SK-N-SH (cell line): ENCODE results near the gene FARSB. TPM values are rescaled to one million over a fixed set of nuclear protein-coding genes. Genes with fewer than 3 reads are reported as not detected.

ENCODE experiments used
- CTCF ChIA-PET: fragments of 300-600, 350-600 bp; formaldehyde crosslinking; extraction: SDS; loops from one replicate; lab custom pipeline; 2021; lab: Yijun Ruan, JAX
- POLR2A ChIA-PET: fragments of 350-600 bp; sonication (Branson Sonifier 250); formaldehyde crosslinking; extraction: SDS; loops from one replicate; lab custom pipeline; 2020; ENCODE audit warnings: antibody characterized with exemption, inconsistent platforms; lab: Yijun Ruan, JAX
- DNase-seq: peaks from one replicate; pipeline ENCODE4 v3.0.0; 2012
- H2AFZ ChIP-seq: fragments of 200-600 bp; sonication (generic); 2 replicates; pipeline ENCODE4 v1.8.1; 2016; ENCODE audit warnings: antibody characterized with exemption, mild to moderate bottlenecking, low read depth
- H3F3A ChIP-seq: fragments of 200-600 bp; sonication (generic); replicated peaks from 2 replicates; pipeline ENCODE3; 2016; ENCODE audit warnings: antibody characterized with exemption, mild to moderate bottlenecking; ENCODE audit not compliant: insufficient read depth
- H3K27ac ChIP-seq, 2 experiments: fragments of 200-500 bp in 1 of 2; fragments of 200-600 bp in 1 of 2; sonication (Bioruptor generic) in 1 of 2; sonication (generic), shearing (Covaris generic) in 1 of 2; 2 replicates each; pipeline versions ENCODE4 v1.5.1 to v1.6.1; 2014 to 2016; ENCODE audit warnings: low read depth in 2 of 2, inconsistent platforms in 1 of 2, low read length in 1 of 2, mild to moderate bottlenecking in 1 of 2, mixed read lengths in 1 of 2
- H3K27me3 ChIP-seq: fragments of 200-600 bp; sonication (generic), shearing (Covaris generic); 2 replicates; pipeline ENCODE4 v1.6.1; 2016; ENCODE audit warnings: mixed run types; ENCODE audit not compliant: insufficient read depth
- H3K36me3 ChIP-seq, 2 experiments: fragments of 200-500 bp in 1 of 2; fragments of 200-600 bp in 1 of 2; sonication (Bioruptor generic) in 1 of 2; sonication (generic) in 1 of 2; replicated peaks in 1 of 2; 2 replicates each; pipeline versions ENCODE3 to v1.5.1; 2014 to 2016; ENCODE audit warnings: low read length in 1 of 2, mild to moderate bottlenecking in 1 of 2; ENCODE audit not compliant: insufficient read depth in 2 of 2, control insufficient read depth in 1 of 2
- H3K4me1 ChIP-seq, 2 experiments: fragments of 200-500 bp in 1 of 2; fragments of 200-600 bp in 1 of 2; sonication (Bioruptor generic) in 1 of 2; sonication (generic), shearing (Covaris generic) in 1 of 2; 2 replicates each; pipeline versions ENCODE4 v1.5.1 to v1.6.1; 2014 to 2016; ENCODE audit warnings: low read depth in 1 of 2, low read length in 1 of 2, mixed run types in 1 of 2; ENCODE audit not compliant: insufficient read depth in 2 of 2, control insufficient read depth in 1 of 2
- H3K4me2 ChIP-seq: fragments of 200-600 bp; sonication (generic), shearing (Covaris generic); 2 replicates; pipeline ENCODE4 v1.6.1; 2017; ENCODE audit warnings: mixed run types
- H3K4me3 ChIP-seq, 2 experiments: fragments of 200-500 bp in 1 of 2; fragments of 200-600 bp in 1 of 2; sonication (Bioruptor generic) in 1 of 2; sonication (generic), shearing (Covaris generic) in 1 of 2; 2 replicates each; pipeline versions ENCODE4 v1.5.1 to v1.8.1; 2014 to 2016; ENCODE audit warnings: low read depth in 2 of 2, inconsistent platforms in 1 of 2, low read length in 1 of 2, mild to moderate bottlenecking in 1 of 2, mixed read lengths in 1 of 2, moderate library complexity in 1 of 2
- H3K79me2 ChIP-seq: fragments of 200-600 bp; sonication (generic); 2 replicates; pipeline ENCODE4 v1.8.1; 2017; ENCODE audit warnings: mild to moderate bottlenecking; ENCODE audit not compliant: insufficient read depth
- H3K9ac ChIP-seq: fragments of 200-600 bp; sonication (generic); 2 replicates; pipeline ENCODE4 v1.6.1; 2017; ENCODE audit warnings: mixed run types
- H3K9me2 ChIP-seq: fragments of 200-600 bp; sonication (generic); 2 replicates; pipeline ENCODE4 v1.6.1; 2017; ENCODE audit warnings: mixed run types
- H3K9me3 ChIP-seq: fragments of 200-600 bp; sonication (generic); 2 replicates; pipeline ENCODE4 v1.6.1; 2017; ENCODE audit warnings: mixed run types, mild to moderate bottlenecking, moderate library complexity
- H4K20me1 ChIP-seq: fragments of 200-600 bp; sonication (generic); 2 replicates; pipeline ENCODE4 v1.6.1; 2017; ENCODE audit warnings: mild to moderate bottlenecking, mixed run types; ENCODE audit not compliant: insufficient read depth
- CHD2 ChIP-seq: fragments of 150-350 bp; IDR thresholded peaks from 2 replicates; pipeline ENCODE4 v1.6.1; 2018; ENCODE audit warnings: low read length; ENCODE audit not compliant: partially characterized antibody
- EP300 ChIP-seq, 2 experiments: IDR thresholded peaks; 2 replicates each; pipeline versions ENCODE4 v1.4.0 to v1.6.1; 2012; ENCODE audit warnings: borderline replicate concordance in 1 of 2, low read depth in 1 of 2, low read length in 1 of 2
- FOSL2 ChIP-seq: IDR thresholded peaks from 2 replicates; pipeline ENCODE4 v1.4.0; 2012; ENCODE audit warnings: low read depth, mild to moderate bottlenecking, moderate library complexity, borderline replicate concordance
- GATA2 ChIP-seq: sonication (generic); formaldehyde crosslinking; IDR thresholded peaks from 2 replicates; pipeline ENCODE4 v1.5.0; 2020; ENCODE audit warnings: mild to moderate bottlenecking, missing genetic modification reagents
- MXI1 ChIP-seq: IDR thresholded peaks from 2 replicates; pipeline ENCODE4 v1.6.1; 2012; ENCODE audit warnings: mild to moderate bottlenecking, low read depth, low read length, improper control_type of control experiment
- NRF1 ChIP-seq: IDR thresholded peaks from 2 replicates; pipeline ENCODE4 v1.6.1; 2012; ENCODE audit warnings: low read depth, mild to moderate bottlenecking, low read length
- POLR2AphosphoS5 ChIP-seq: IDR thresholded peaks from 2 replicates; pipeline ENCODE4 v1.6.1; 2012; ENCODE audit warnings: low read depth, low read length
- RCOR1 ChIP-seq: fragments of 150-350 bp; IDR thresholded peaks from 2 replicates; pipeline ENCODE4 v1.6.1; 2017; ENCODE audit warnings: antibody characterized with exemption, low read length
- SIN3A ChIP-seq: IDR thresholded peaks from 2 replicates; pipeline ENCODE4 v1.6.1; 2012; ENCODE audit warnings: low read depth, mild to moderate bottlenecking, low read length, moderate library complexity, borderline replicate concordance
- TAF1 ChIP-seq: IDR thresholded peaks from 2 replicates; pipeline ENCODE4 v1.6.1; 2012; ENCODE audit warnings: low read depth, mild to moderate bottlenecking, low read length, moderate library complexity, borderline replicate concordance
- WGBS: methylation state at CpG from one replicate; pipeline ENCODE4 v1.1.6; 2017; ENCODE audit warnings: low lambda C conversion rate; 5-methylcytosine and 5-hydroxymethylcytosine counted together
- polyA plus RNA-seq, 3 experiments: library from polyadenylated mRNA; depleted of rRNA; stranded (reverse); fragments of >200 nt; gene quantifications; 2 replicates each; pipeline ENCODE4 v1.2.3, GENCODE V29; 2012
- TF ChIP-seq, protein P1 (sequence below): IDR thresholded peaks from 2 replicates; pipeline ENCODE4 v1.4.0; 2012; ENCODE audit warnings: low read depth, borderline replicate concordance
- TF ChIP-seq, protein P2 (sequence below): IDR thresholded peaks from 2 replicates; pipeline ENCODE4 v1.4.0; 2012; ENCODE audit warnings: low read depth
- TF ChIP-seq, protein P3 (sequence below): IDR thresholded peaks from 2 replicates; pipeline ENCODE4 v1.6.1; 2012; ENCODE audit warnings: mild to moderate bottlenecking, low read depth, low read length, moderate library complexity

The FARSB gene
- polyA plus RNA-seq (2012; rRNA removed): 15.4 and 19.1 TPM in 2 replicates
- 20.9 and 22.4 TPM in 2 replicates for polyA plus RNA-seq (2012; cell fraction: cytosol; rRNA removed)
- 8.6 and 14.9 TPM in 2 replicates for polyA plus RNA-seq (2012; cell fraction: nucleus; rRNA removed)

DNA sequence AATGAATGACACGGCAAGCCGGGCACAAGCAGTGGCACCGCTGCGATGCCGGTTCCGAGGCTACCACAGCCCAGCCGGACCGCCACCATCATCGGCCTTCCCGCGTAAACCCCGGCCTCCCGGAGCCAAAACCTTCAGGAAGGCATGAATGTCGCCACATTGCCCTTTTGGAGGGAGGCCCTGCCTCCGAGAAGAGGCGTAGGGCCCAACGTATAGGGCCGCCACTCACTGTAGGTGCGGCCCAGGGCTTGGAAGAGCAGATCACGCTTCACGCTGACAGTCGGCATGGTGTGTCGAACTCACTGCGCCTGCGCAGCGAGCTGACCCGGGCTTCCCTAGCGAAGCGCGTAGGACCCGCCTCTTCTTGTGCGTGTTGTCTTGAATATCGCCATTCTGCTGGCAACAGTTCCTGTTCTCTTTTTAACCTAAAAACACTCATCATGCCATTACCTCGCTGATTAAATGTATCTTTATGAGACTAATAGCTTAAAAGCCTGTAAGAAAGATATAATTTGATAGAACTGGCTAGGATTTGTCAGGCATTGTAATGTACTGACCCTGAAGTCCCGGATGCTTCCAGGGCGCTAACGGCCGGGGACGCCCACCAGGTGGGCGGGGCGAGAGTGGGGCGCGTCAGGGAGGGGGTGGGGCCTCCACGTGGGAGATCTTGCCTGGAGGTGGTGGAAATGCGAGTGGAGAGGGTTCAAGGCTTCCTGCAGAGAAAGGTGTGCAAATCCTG lies at the start of gene FARSB:
TSS of gene FARSB (minus strand) at position 306 of the 739 bp plus-strand sequence. CDS start at position 287, 19 bp downstream.
- under 1% methylated on average over 22 of the region's 45 CpGs for WGBS
- peak within 1 kb of the TSS; percentile 99 for H2AFZ ChIP-seq
- peaks cover 49% of the 10 kb centered on the region for H3K79me2 ChIP-seq
- peak within 1 kb of the TSS; percentile 95 to 98 for H3K27ac ChIP-seq
- no peaks in the 10 kb centered on the region for H3K9me3 ChIP-seq
- no peaks in the 10 kb centered on the region for H3K27me3 ChIP-seq
- peak; percentile 94 for DNase-seq
- H3F3A ChIP-seq: no peaks in the 10 kb centered on the region
- ChIA-PET CTCF (no interaction called here), POLR2A (no interaction called here)
- no peaks in the 10 kb centered on the region for H3K9me2 ChIP-seq
- H3K4me3 ChIP-seq: peak within 1 kb of the TSS; percentile 89 to 96
- peak within 1 kb of the TSS; percentile 97 for H3K9ac ChIP-seq
- H3K4me1 ChIP-seq: peaks cover 9 to 14% of the 10 kb centered on the region in 2 experiments; a peak in 2 of 4 replicates
- no peaks in the 10 kb centered on the region for H3K36me3 ChIP-seq
- no peaks in the 10 kb centered on the region for H4K20me1 ChIP-seq
- TF ChIP-seq GATA2 (CRISPR knock-in tag) (no peak), MXI1 (peak; percentile 100), FOSL2 (no peak), NRF1 (peak; percentile 96), POLR2AphosphoS5 (peak; percentile 50), EP300 (IDR thresholded peaks at IDR 0.05; ENCODE audit: borderline replicate concordance in 1 of 2, low read depth in 1 of 2, low read length in 1 of 2) (no peak), SIN3A (peak; percentile 94), RCOR1 (no peak), TAF1 (peak; percentile 57; the same call in 1 of the 2 replicates), CHD2 (peak; percentile 41)
- TF ChIP-seq, protein P1, sequence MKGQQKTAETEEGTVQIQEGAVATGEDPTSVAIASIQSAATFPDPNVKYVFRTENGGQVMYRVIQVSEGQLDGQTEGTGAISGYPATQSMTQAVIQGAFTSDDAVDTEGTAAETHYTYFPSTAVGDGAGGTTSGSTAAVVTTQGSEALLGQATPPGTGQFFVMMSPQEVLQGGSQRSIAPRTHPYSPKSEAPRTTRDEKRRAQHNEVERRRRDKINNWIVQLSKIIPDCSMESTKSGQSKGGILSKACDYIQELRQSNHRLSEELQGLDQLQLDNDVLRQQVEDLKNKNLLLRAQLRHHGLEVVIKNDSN: peak; percentile 20; the same call in 1 of the 2 replicates
- TF ChIP-seq, protein P2, sequence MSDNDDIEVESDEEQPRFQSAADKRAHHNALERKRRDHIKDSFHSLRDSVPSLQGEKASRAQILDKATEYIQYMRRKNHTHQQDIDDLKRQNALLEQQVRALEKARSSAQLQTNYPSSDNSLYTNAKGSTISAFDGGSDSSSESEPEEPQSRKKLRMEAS: peak; percentile 98
- TF ChIP-seq, protein P3, sequence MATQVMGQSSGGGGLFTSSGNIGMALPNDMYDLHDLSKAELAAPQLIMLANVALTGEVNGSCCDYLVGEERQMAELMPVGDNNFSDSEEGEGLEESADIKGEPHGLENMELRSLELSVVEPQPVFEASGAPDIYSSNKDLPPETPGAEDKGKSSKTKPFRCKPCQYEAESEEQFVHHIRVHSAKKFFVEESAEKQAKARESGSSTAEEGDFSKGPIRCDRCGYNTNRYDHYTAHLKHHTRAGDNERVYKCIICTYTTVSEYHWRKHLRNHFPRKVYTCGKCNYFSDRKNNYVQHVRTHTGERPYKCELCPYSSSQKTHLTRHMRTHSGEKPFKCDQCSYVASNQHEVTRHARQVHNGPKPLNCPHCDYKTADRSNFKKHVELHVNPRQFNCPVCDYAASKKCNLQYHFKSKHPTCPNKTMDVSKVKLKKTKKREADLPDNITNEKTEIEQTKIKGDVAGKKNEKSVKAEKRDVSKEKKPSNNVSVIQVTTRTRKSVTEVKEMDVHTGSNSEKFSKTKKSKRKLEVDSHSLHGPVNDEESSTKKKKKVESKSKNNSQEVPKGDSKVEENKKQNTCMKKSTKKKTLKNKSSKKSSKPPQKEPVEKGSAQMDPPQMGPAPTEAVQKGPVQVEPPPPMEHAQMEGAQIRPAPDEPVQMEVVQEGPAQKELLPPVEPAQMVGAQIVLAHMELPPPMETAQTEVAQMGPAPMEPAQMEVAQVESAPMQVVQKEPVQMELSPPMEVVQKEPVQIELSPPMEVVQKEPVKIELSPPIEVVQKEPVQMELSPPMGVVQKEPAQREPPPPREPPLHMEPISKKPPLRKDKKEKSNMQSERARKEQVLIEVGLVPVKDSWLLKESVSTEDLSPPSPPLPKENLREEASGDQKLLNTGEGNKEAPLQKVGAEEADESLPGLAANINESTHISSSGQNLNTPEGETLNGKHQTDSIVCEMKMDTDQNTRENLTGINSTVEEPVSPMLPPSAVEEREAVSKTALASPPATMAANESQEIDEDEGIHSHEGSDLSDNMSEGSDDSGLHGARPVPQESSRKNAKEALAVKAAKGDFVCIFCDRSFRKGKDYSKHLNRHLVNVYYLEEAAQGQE: 0 out of 2 replicates have a peak, but pooled peaks have one; percentile 9
- TF ChIP-seq, all 33 proteins: peak for 9
- H3K4me2 ChIP-seq: peak within 1 kb of the TSS; percentile 91
